ENCODE data around the gene PRSS36.
A peak's percentile ranks its signal among the peaks of the same experiment; 100 is the strongest.
"Not testable (repeated sequence)": the region's sequence is repeated elsewhere in the genome, so short reads cannot be mapped to it uniquely, and the experiment has no call there.

The PRSS36 gene

GRCh38 chr16:31118223-31119155, 31.4 kb downstream of the PRSS36 start:
- DNase-seq: peak; percentile 57 to 64

- peak; percentile 95 to 97 for DNase-seq
Measured at GRCh38 chr16:31117384-31118222, 32.3 kb downstream of the PRSS36 start, which contains the start of gene KAT8. Gene KAT8, plus strand, starts transcription at chr16:31117664. Its CDS starts 18 bp downstream, at chr16:31117682.

GRCh38 chr16:31114468-31114867, 35.4 kb downstream of the PRSS36 start:
- no peak for DNase-seq

- DNase-seq: peak; percentile 75 to 82
Measured at GRCh38 chr16:31113121-31114120, 36.4 kb downstream of the PRSS36 start.

GRCh38 chr16:31112711-31113110, 37.2 kb downstream of the PRSS36 start:
- no peak for DNase-seq

GRCh38 chr16:31111881-31112466, 37.9 kb downstream of the PRSS36 start:
- no peak for DNase-seq

- DNase-seq: no peak
Measured at GRCh38 chr16:31110106-31111034, 39.5 kb downstream of the PRSS36 start.

GRCh38 chr16:31109622-31110021, 40.2 kb downstream of the PRSS36 start:
- no peak for DNase-seq

GRCh38 chr16:31108794-31109558, 40.9 kb downstream of the PRSS36 start:
- DNase-seq: no peak

GRCh38 chr16:31108035-31108793, 41.7 kb downstream of the PRSS36 start, which contains the start of gene BCKDK:
Gene BCKDK, plus strand, starts transcription at chr16:31108386. Its CDS starts 838 bp downstream, at chr16:31109224.
- DNase-seq: peak; percentile 62 to 72

- DNase-seq: no peak
Measured at GRCh38 chr16:31107465-31107867, 42.4 kb downstream of the PRSS36 start.

- no peak for DNase-seq
Measured at GRCh38 chr16:31106509-31107464, 43.1 kb downstream of the PRSS36 start.

- DNase-seq: peak; percentile 78 to 80
Measured at GRCh38 chr16:31105677-31106213, 44.1 kb downstream of the PRSS36 start.

- DNase-seq: not testable (repeated sequence)
Measured at GRCh38 chr16:31100876-31101641, 48.8 kb downstream of the PRSS36 start.

GRCh38 chr16:31099860-31100638, 49.8 kb downstream of the PRSS36 start:
- DNase-seq: no peak

Data from AML-193 (cell line).